ENCODE results near the gene TRIM7.
"Not testable (repeated sequence)": the region's sequence is repeated elsewhere in the genome, so short reads cannot be mapped to it uniquely, and the experiment has no call there.

Gene TRIM7

DNA sequence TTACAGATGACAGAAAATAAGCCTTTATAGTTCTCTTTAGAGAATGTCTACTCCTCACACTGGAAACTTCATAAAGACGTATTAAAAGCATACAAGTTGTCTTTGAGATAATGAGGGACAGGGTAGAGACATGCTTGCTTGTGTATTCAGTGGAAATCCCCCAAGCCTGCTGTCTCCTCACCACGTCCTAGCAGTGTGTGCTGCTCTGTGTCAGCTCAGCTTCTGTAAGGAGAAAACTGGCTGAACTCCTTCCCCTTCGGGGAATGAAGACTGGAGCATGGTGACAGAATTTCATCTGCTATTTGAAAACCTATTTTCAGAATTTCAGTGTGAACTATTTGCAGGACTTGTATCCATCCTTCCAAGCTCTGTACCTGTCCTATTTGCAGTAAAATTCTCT, 48.2 kb downstream of the TRIM7 start:
- DNase-seq (ENCODE audit: extremely low read depth in 1 of 2, low read depth in 1 of 2), result no peak

DNA sequence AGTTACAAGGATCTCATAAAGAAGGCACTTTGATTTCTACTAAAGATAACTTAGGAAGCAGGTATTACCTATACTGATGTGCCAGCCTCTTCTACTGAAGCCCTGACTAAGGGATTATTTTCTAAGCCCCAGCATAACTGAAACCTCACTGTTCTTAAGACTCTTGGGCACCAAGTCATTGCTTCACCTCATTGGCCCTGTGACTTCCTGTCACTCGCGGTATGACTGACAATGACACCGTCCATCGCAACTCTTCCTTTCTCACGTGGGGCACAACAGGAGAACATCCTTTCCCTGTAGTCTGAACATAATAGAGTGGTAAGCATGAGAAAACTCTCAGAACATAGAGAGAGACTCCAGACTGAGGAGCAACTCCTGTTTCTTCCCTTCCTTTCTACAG, 51.2 kb downstream of the TRIM7 start:
- no peak for DNase-seq (ENCODE audit: extremely low read depth in 1 of 2, low read depth in 1 of 2)

DNA sequence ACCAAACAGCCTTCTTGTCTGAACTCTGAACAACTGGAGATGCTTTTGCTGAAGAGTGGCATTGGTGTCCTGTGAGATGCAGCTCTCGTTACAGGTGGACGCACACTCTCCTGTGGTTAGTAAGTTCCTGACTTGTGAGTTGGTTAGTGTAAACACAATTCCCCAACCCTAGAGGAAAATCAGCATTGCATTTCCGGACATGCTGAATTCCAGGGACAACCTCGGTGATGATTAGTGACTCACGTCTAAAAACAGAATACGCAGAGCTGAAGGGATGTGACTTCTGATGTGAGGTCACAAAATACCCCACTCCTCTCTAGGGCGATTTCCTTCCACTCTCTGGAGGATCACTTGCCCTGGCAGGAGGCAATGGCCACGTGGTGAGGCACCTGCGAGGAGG, 52.6 kb downstream of the TRIM7 start:
- DNase-seq (ENCODE audit: extremely low read depth in 1 of 2, low read depth in 1 of 2), result no peak

DNA sequence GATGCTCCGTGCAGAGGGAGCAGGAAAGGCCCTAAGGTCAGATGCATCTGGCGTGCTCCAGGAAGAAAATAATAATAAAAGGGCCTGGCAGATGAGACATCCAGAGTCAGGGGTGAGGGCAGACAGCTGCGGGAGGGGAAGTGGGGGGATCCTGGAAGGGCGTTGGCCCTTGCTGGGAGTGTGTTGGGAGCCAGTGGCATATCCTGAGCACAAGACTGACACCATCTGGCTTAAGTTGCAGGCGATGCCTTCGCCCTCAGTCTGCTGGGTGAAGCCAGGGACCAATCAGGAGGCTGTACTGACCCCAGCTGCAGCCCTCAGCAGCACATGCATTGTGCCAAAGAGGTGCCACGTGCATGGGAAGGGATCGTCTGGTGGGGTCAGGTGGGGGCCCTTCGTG, 53.9 kb downstream of the TRIM7 start:
- no peak for DNase-seq (ENCODE audit: extremely low read depth in 1 of 2, low read depth in 1 of 2)

DNA sequence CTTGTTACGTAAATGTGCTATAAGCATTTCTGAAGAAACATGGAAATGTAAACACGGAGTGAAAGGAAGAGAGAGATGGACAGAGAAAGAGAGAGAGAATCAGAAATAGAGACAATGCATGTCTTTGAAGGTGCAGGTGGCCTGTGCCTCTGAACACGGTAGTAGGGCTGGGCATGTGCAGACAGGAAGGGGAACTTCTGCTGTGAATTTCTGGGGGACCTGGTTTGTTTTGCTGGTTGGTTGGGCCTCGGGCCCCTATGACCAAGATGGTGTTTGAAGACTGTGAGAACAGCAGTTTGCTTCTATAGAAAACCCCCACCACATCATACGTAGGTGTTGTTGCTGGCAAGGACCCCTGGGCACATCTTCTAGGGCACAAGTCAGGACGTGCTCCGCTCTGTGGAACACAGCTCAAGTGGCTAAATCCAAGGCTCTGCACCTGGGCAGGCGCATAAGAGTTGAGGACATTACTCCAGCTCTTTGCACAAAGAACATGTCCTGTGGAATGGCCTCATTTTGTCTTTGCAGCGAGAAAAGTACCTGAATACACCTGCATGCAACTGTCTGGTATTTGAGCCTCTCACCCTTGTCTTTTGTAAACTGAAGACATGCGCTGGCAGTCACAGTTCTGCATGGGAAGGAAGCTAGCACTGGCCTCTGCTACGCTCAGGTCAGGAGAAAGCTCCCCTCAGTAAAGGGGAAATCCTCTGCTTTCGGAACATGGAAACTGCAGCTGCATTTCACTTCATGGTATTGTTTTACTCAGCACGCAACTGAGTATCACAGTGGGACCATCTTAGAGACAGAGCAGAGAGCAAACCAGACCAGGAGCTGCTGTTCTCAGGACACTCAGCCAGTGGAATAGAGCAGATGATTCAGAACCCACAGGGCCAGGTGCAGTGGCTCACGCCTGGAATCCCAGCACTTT, 54.9 kb downstream of the TRIM7 start:
- no peak for DNase-seq (ENCODE audit: extremely low read depth in 1 of 2, low read depth in 1 of 2)

DNA sequence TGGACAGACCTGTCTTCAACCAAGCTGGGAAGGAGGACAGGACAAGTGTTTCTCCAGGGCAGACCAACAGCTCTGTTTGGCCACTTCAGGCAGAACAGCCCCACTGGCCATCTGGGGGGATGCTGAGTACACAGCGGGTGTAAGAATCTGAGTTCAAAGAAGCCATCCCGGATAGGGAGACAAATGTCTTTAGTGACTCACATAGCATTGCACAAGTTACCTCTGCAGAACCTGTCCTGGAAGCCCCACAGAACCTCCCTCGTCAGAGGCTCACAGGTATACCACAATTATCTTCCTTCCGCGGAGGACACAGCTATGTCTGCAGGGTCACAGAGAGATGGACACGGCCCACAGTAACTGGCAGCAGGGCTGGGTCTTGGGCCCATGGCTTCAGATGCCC, 55.6 kb downstream of the TRIM7 start:
- DNase-seq (ENCODE audit: extremely low read depth in 1 of 2, low read depth in 1 of 2), result no peak

DNA sequence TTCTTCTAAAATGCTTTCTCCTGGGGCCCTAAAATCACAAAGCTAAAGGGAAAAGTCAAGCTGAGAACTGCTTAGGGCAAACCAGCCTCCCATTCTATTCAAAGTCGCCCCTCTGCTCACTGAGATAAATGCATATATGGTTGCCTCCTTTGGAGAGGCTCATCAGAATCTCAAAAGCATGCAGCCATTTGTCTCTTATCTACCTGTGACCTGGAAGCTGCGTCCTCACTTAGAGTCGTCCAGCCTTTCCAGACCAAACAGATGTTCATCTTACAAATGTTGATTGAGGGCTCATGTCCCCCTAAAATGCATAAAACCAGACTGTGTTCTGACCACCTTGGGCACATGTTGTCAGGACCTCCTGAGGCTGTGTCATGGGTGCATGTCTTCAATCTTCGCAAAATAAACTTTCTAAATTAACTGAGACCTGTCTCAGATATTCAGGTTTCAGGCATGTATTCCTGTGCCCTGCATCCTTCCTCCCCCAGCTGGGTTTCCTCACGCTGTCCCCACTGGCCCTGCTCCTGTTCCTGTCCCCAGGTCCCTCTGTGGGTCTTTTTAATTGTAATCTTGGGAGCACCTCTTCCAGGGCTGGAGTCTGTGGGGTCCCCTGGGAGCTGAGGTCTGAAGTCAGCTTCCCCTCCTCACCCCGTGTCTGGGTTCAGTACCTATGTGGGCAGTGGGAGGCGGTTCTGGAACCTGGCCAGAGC, 57.9 kb downstream of the TRIM7 start, which contains the start of gene OR2V2:
Gene OR2V2 (plus strand): TSS at position 660 of the 710 bp plus-strand sequence. CDS start 7,357 bp downstream, outside the sequence.
- DNase-seq (ENCODE audit: extremely low read depth in 1 of 2, low read depth in 1 of 2), result not testable (repeated sequence)

DNA sequence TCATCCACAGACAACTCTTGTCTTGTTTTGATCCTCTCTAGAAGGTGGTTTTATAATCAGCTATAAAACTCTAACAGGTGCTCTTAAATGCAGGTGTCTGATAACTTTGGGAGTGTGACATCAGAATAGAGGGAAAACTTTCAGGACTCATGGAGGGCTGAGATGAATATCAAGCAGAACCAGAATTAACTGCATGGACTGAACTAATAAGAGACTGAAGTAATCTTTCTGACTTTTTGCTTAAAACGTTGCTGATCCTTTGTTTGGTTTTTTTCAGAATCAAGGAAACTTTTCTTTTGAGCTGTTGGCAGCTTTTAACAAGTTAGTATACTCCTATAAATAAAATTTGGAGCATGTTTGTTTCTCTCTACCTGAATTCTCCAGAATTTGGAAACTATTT, 59.9 kb downstream of the TRIM7 start:
- DNase-seq (ENCODE audit: extremely low read depth in 1 of 2, low read depth in 1 of 2), result no peak

All from stimulated activated CD8-positive, alpha-beta memory T cell treated with anti-CD3 and anti-CD28 coated beads, Interleukin-7, amount 100 ng/mL, for 48 hours (primary cell).